K562 (cell line): ENCODE results near the gene NALCN. TPM values are rescaled to one million over a fixed set of nuclear protein-coding genes. Genes with fewer than 3 reads are reported as not detected.

ENCODE experiments used
- ATAC-seq: fragments of 200-7000 bp; cut with Tn5 transposase; 3 replicates; pipeline ENCODE4 v1.9.1; 2020; ENCODE audit warnings: moderate library complexity
- BruUV-seq: library from RNA; stranded (reverse); fragments of 400-500 nt; replicated peaks from 2 replicates; lab custom pipeline; 2021; lab: Mats Ljungman, UMichigan
- CTCF ChIA-PET: fragments of 300-600 bp; formaldehyde crosslinking; extraction: SDS; loops from one replicate; lab custom pipeline; 2021; ENCODE audit warnings: low intra/inter-chr PET ratio; lab: Yijun Ruan, JAX
- POLR2A ChIA-PET: fragments of 300-600, 350-650 bp; sonication (Branson Sonifier 250); formaldehyde crosslinking; extraction: SDS; loops from one replicate; lab custom pipeline; 2021; ENCODE audit warnings: antibody characterized with exemption, inconsistent platforms; lab: Yijun Ruan, JAX
- DNase-seq, 4 experiments: peaks; one replicate each; pipeline versions ENCODE4 v3.0.0 to v3.0.0-alpha.2; 2011 to 2018; ENCODE audit warnings: low spot score in 3 of 4, mixed read lengths in 3 of 4; ENCODE audit errors: extremely low read depth in 1 of 4
- FAIRE-seq: peaks from 2 replicates; lab custom pipeline; 2011; peaks lifted over from hg19 to GRCh38; lab: Jason Lieb, UNC
- H2AFZ ChIP-seq: 2 replicates; pipeline ENCODE4 v1.6.0; 2011; ENCODE audit warnings: low read depth, low read length, control low read depth, inconsistent platforms
- H3K27ac ChIP-seq: fragments of 200-600 bp; 3 replicates; pipeline ENCODE4 v1.8.0; 2011; ENCODE audit warnings: low read depth, mild to moderate bottlenecking, control low read depth, inconsistent platforms, low read length, moderate library complexity, mixed read lengths; ENCODE audit errors: extremely low read depth
- H3K27me3 ChIP-seq, 2 experiments: fragments of 300-600 bp in 1 of 2; 2 replicates in 1 of 2; 3 replicates in 1 of 2; pipeline versions ENCODE4 v1.6.0 to v1.8.0; 2011; ENCODE audit warnings: inconsistent platforms in 2 of 2, low read length in 2 of 2, mild to moderate bottlenecking in 1 of 2, mixed read lengths in 1 of 2, moderate library complexity in 1 of 2; ENCODE audit not compliant: control insufficient read depth in 2 of 2, insufficient read depth in 2 of 2
- H3K36me3 ChIP-seq: fragments of 300-600 bp; 3 replicates; pipeline ENCODE4 v1.8.0; 2011; ENCODE audit warnings: mild to moderate bottlenecking, low read length, inconsistent platforms; ENCODE audit not compliant: control insufficient read depth, insufficient read depth
- H3K4me1 ChIP-seq, 2 experiments: fragments of 200-600 bp in 1 of 2; replicated peaks in 1 of 2; 2 replicates in 1 of 2; 3 replicates in 1 of 2; pipeline versions ENCODE4 v1.5.1 to v1.8.0; 2011; ENCODE audit warnings: inconsistent platforms in 2 of 2, low read length in 2 of 2, mild to moderate bottlenecking in 1 of 2, mixed read lengths in 1 of 2, moderate library complexity in 1 of 2; ENCODE audit not compliant: control insufficient read depth in 2 of 2, insufficient read depth in 2 of 2
- H3K4me2 ChIP-seq: 2 replicates; pipeline ENCODE4 v1.6.1; 2011; ENCODE audit warnings: low read length, control low read depth, inconsistent platforms, mixed read lengths; ENCODE audit not compliant: insufficient read depth
- H3K4me3 ChIP-seq: fragments of 200-600 bp; sonication (generic), shearing (Covaris generic); 2 replicates; pipeline ENCODE4 v1.5.1; 2016; ENCODE audit warnings: control low read depth, inconsistent platforms
- H3K79me2 ChIP-seq: fragments of 200-600 bp; 3 replicates; pipeline ENCODE4 v1.8.0; 2011; ENCODE audit warnings: low read length, inconsistent platforms; ENCODE audit not compliant: control insufficient read depth, insufficient read depth
- H3K9ac ChIP-seq, 2 experiments: 2 replicates each; pipeline versions ENCODE4 v1.6.0 to v1.6.1; 2011; ENCODE audit warnings: low read depth in 2 of 2, low read length in 2 of 2, control low read depth in 1 of 2, inconsistent platforms in 1 of 2, mild to moderate bottlenecking in 1 of 2, mixed read lengths in 1 of 2; ENCODE audit not compliant: insufficient read depth in 1 of 2
- H3K9me1 ChIP-seq: one replicate; pipeline ENCODE4 v1.6.0; 2011; ENCODE audit warnings: inconsistent platforms, mild to moderate bottlenecking, low read length, moderate library complexity; ENCODE audit not compliant: control insufficient read depth, insufficient read depth
- H3K9me3 ChIP-seq: replicated peaks from 2 replicates; pipeline ENCODE4 v1.5.1; 2011; ENCODE audit warnings: low read depth, low read length, inconsistent platforms; ENCODE audit not compliant: control insufficient read depth, insufficient read depth
- H4K20me1 ChIP-seq: replicated peaks from 2 replicates; pipeline ENCODE4 v1.6.1; 2011; ENCODE audit warnings: low read length, inconsistent platforms, mixed read lengths; ENCODE audit not compliant: control insufficient read depth, insufficient read depth
- HDAC3 ChIP-seq: fragments of 450-650 bp; IDR thresholded peaks from 2 replicates; pipeline ENCODE4 v1.6.1; 2018; ENCODE audit warnings: borderline replicate concordance, mild to moderate bottlenecking, moderate library complexity; ENCODE audit not compliant: partially characterized antibody
- IFI16 ChIP-seq: fragments of 250-450 bp; sonication (Bioruptor Pico); IDR thresholded peaks from 2 replicates; pipeline ENCODE4 v2.1.2; 2022; ENCODE audit warnings: mild to moderate bottlenecking, inconsistent platforms
- IRF2 ChIP-seq: sonication (generic); formaldehyde crosslinking; IDR thresholded peaks from 2 replicates; pipeline ENCODE4 v1.8.1; 2022; ENCODE audit warnings: mild to moderate bottlenecking, missing genetic modification reagents
- KDM2B ChIP-seq: fragments of 250-450 bp; sonication (Bioruptor Pico); IDR thresholded peaks from 2 replicates; pipeline ENCODE4 v1.8.0; 2021; ENCODE audit warnings: mild to moderate bottlenecking, moderate library complexity
- KLF1 ChIP-seq: fragments of 450-650 bp; IDR thresholded peaks from 2 replicates; pipeline ENCODE4 v1.6.1; 2016; ENCODE audit warnings: missing genetic modification characterization, missing compliant biosample characterization
- NCOA1 ChIP-seq: fragments of 450-650 bp; IDR thresholded peaks from 2 replicates; pipeline ENCODE4 v1.6.1; 2016; ENCODE audit warnings: low read depth
- NFATC3 ChIP-seq: fragments of 450-650 bp; IDR thresholded peaks from 2 replicates; pipeline ENCODE4 v1.6.1; 2017; ENCODE audit warnings: mild to moderate bottlenecking
- NR4A1 ChIP-seq, 2 experiments: fragments of 250-450 bp in 1 of 2; fragments of 450-650 bp in 1 of 2; sonication (Bioruptor Pico) in 1 of 2; IDR thresholded peaks; 2 replicates each; pipeline versions ENCODE4 v1.4.0 to v1.6.1; 2016 to 2020; ENCODE audit warnings: mild to moderate bottlenecking in 2 of 2, missing compliant biosample characterization in 1 of 2, missing genetic modification characterization in 1 of 2, moderate library complexity in 1 of 2
- PHF21A ChIP-seq: fragments of 450-650 bp; IDR thresholded peaks from 2 replicates; pipeline ENCODE4 v1.6.1; 2017; ENCODE audit warnings: low read depth, borderline replicate concordance
- POLR2AphosphoS2 ChIP-seq: IDR thresholded peaks from 2 replicates; pipeline ENCODE4 v1.6.1; 2012; ENCODE audit warnings: low read length, improper control_type of control experiment
- SMAD2 ChIP-seq: fragments of 150-350 bp; IDR thresholded peaks from 2 replicates; pipeline ENCODE4 v1.6.1; 2014; ENCODE audit warnings: low read depth, mild to moderate bottlenecking, low read length
- SOX6 ChIP-seq: fragments of 450-650 bp; IDR thresholded peaks from 2 replicates; pipeline ENCODE4 v1.6.1; 2014; ENCODE audit warnings: mild to moderate bottlenecking
- STAG1 ChIP-seq: sonication (generic); formaldehyde crosslinking; IDR thresholded peaks from 2 replicates; pipeline ENCODE4 v1.5.0; 2020; ENCODE audit warnings: missing genetic modification reagents, borderline replicate concordance
- TCF7L2 ChIP-seq: fragments of 150-350 bp; IDR thresholded peaks from 2 replicates; pipeline ENCODE4 v1.6.1; 2016; ENCODE audit warnings: low read depth, mild to moderate bottlenecking, low read length, moderate library complexity
- THRA ChIP-seq: fragments of 450-650 bp; IDR thresholded peaks from 2 replicates; pipeline ENCODE4 v1.6.1; 2017; ENCODE audit warnings: mild to moderate bottlenecking, moderate library complexity
- ZBTB1 ChIP-seq: sonication (generic); formaldehyde crosslinking; IDR thresholded peaks from 2 replicates; pipeline ENCODE4 v1.8.1; 2023; ENCODE audit warnings: missing genetic modification reagents, low read depth, mild to moderate bottlenecking, borderline replicate concordance
- ZNF324 ChIP-seq: fragments of 250-450 bp; sonication (Bioruptor Pico); IDR thresholded peaks from 2 replicates; pipeline ENCODE4 v1.4.0; 2020; ENCODE audit warnings: mild to moderate bottlenecking
- WGBS: fragments of 100-300 bp; shearing (Covaris generic); methylation state at CpG from one replicate; pipeline ENCODE4 v1.1.6; 2016; ENCODE audit warnings: low coverage, mixed read lengths; ENCODE audit not compliant: insufficient coverage; ENCODE audit errors: missing lambda C conversion rate; 5-methylcytosine and 5-hydroxymethylcytosine counted together
- in situ Hi-C: fragments of 300-500 bp; cut with MboI; formaldehyde crosslinking; loops from 4 replicates; pipeline ENCODE4 v1.15.0; 2018; ENCODE audit warnings: inconsistent platforms, mixed read lengths
- intact Hi-C: fragments of 100-400 bp; cut with micrococcal nuclease; formaldehyde crosslinking; loops from 2 replicates; pipeline ENCODE4 v1.14.2; 2022
- polyA plus RNA-seq, 8 experiments: library from polyadenylated mRNA; depleted of rRNA in 4 of 8; stranded (reverse) in 5 of 8; unstranded in 3 of 8; fragments of >200 nt; fragmentation: Nextera tagmentation in 2 of 8; fragmentation: Illumina TruSeq in 1 of 8; extraction: Ambion mirVana in 2 of 8; extraction: Trizol in 1 of 8; gene quantifications; 2 replicates each; pipeline versions ENCODE4 v1.2.1 to v1.2.3, GENCODE V29; 2011 to 2014; ENCODE audit warnings: inconsistent platforms in 1 of 8, missing spikeins in 1 of 8
- total RNA-seq, 7 experiments: library from RNA; depleted of rRNA in 6 of 7; stranded (reverse); fragments of >200 nt in 6 of 7; fragmentation: Illumina TruSeq in 2 of 7; extraction: Trizol in 2 of 7; gene quantifications; 2 replicates each; pipeline versions ENCODE4 v1.2.1 to v1.2.3, GENCODE V29; 2011 to 2021; ENCODE audit warnings: low replicate concordance in 1 of 7
- TF ChIP-seq, protein P1 (sequence below): sonication (generic); formaldehyde crosslinking; IDR thresholded peaks from 2 replicates; pipeline ENCODE4 v1.4.0; 2020; ENCODE audit warnings: mild to moderate bottlenecking, missing genetic modification reagents

Gene NALCN
- total and polyA plus RNA-seq, 9 of the 15 experiments (the other 6 are each of a cell fraction or from before 2014, with no cell fraction given) = not detected

DNA sequence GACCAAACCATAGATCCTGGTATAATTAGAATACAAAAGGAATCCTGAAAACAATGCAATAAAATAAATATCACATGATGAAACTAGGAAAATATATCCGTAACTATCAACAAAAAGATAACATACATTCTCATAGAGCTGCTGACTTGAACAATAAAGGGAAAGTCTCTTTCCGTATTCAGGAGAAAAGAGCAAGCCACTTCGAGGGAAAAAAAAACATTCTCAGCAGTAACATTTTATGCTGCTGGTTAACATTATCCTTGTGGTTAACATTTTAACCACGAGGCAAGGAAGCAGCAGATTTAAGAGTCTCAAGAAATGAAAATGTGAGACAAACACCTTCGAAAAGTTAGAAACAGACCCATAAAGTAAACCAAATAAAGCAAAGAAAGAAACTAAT lies 25.8 kb downstream of the NALCN start (continued):
- TF ChIP-seq NR4A1 (CRISPR knock-in tag; IDR thresholded peaks at IDR 0.05) = no peak
- TF ChIP-seq NR4A1 (tag; IDR thresholded peaks at IDR 0.05) = no peak

DNA sequence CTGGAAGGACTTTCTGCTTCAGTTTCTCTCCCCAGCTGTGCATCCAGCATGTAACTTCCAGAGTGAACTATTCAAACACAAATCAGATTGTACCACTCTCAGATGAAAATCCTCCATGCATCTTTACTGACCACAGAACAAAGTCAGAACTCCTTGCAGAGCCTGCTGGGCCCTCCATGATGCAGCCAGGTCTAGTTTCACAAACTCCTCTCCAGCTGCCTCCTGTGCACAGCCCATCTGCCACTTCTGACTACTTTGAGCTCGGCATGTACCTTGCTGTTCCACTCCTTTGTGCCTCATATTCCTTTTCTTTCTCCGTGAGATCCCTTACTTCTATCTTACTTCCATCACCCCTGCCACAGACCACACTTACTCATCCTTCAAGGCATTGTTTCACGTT lies 31.4 kb downstream of the NALCN start:
- Histone ChIP-seq H3K9me3 (no peaks in the 10 kb centered on the region), H3K27me3 (no peaks in the 10 kb centered on the region), H3K4me2 (no peak overlapping the region), H3K4me3 (no peak overlapping the region), H2AFZ (no peak overlapping the region), H3K9ac (no peak overlapping the region), H3K79me2 (no peaks in the 10 kb centered on the region), H4K20me1 (no peaks in the 10 kb centered on the region), H3K36me3 (no peaks in the 10 kb centered on the region), H3K9me1 (no peaks in the 10 kb centered on the region), H3K4me1 (no peaks in the 10 kb centered on the region), H3K27ac (no peak overlapping the region)
- intact Hi-C loops (no loop called here), in situ Hi-C loops (no loop called here)
- no TSS peak for BruUV-seq
- FAIRE-seq (no peak), DNase-seq (no peak), ATAC-seq (no peak)
- CTCF ChIA-PET = no interaction called here
- TF ChIP-seq THRA = no peak
- TF ChIP-seq SOX6 = no peak
- no peak for TF ChIP-seq SMAD2
- no peak for TF ChIP-seq NFATC3
- TF ChIP-seq, protein P1, sequence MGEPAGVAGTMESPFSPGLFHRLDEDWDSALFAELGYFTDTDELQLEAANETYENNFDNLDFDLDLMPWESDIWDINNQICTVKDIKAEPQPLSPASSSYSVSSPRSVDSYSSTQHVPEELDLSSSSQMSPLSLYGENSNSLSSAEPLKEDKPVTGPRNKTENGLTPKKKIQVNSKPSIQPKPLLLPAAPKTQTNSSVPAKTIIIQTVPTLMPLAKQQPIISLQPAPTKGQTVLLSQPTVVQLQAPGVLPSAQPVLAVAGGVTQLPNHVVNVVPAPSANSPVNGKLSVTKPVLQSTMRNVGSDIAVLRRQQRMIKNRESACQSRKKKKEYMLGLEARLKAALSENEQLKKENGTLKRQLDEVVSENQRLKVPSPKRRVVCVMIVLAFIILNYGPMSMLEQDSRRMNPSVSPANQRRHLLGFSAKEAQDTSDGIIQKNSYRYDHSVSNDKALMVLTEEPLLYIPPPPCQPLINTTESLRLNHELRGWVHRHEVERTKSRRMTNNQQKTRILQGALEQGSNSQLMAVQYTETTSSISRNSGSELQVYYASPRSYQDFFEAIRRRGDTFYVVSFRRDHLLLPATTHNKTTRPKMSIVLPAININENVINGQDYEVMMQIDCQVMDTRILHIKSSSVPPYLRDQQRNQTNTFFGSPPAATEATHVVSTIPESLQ (CRISPR knock-in tag) = no peak
- no peak for TF ChIP-seq IFI16 (CRISPR knock-in tag)
- no peak for TF ChIP-seq IRF2 (CRISPR knock-in tag)
- no peak for TF ChIP-seq KLF1
- TF ChIP-seq PHF21A = no peak
- TF ChIP-seq HDAC3 = no peak
- TF ChIP-seq TCF7L2 = no peak
- TF ChIP-seq KDM2B (CRISPR knock-in tag) = no peak
- TF ChIP-seq NCOA1 = no peak
- no peak for TF ChIP-seq POLR2AphosphoS2
- no peak for TF ChIP-seq ZNF324 (CRISPR knock-in tag)
- no peak for TF ChIP-seq ZBTB1
- no peak for TF ChIP-seq STAG1 (CRISPR knock-in tag)
- POLR2A ChIA-PET = no interaction called here
- 0% methylated on average over 2 of the region's 3 CpGs for WGBS
